ENCODE measurements around the gene CCDC191.

The CCDC191 gene

GRCh38 chr3:114014211-114014610, 42.1 kb downstream of the CCDC191 start:
- H3K36me3 ChIP-seq (ENCODE audit: control insufficient read depth, insufficient read depth, low read length) = no peaks in the 10 kb centered on the region
- no peak for TF ChIP-seq CTCF (IDR thresholded peaks at IDR 0.05)
- no peak overlapping the region for H3K4me2 ChIP-seq (ENCODE audit: low read length)
- H3K27me3 ChIP-seq (ENCODE audit: control insufficient read depth, insufficient read depth, low read length) = no peaks in the 10 kb centered on the region
- H3K4me1 ChIP-seq = no peaks in the 10 kb centered on the region
- H3K9me3 ChIP-seq (ENCODE audit: control insufficient read depth, low read length) = no peaks in the 10 kb centered on the region
- H2AFZ ChIP-seq = no peak overlapping the region
- no peak overlapping the region for H3K27ac ChIP-seq
- H3K79me2 ChIP-seq = no peaks in the 10 kb centered on the region
- H3K9ac ChIP-seq = no peak overlapping the region
- H3K4me3 ChIP-seq (ENCODE audit: low read depth, low read length) = no peak overlapping the region

DNA sequence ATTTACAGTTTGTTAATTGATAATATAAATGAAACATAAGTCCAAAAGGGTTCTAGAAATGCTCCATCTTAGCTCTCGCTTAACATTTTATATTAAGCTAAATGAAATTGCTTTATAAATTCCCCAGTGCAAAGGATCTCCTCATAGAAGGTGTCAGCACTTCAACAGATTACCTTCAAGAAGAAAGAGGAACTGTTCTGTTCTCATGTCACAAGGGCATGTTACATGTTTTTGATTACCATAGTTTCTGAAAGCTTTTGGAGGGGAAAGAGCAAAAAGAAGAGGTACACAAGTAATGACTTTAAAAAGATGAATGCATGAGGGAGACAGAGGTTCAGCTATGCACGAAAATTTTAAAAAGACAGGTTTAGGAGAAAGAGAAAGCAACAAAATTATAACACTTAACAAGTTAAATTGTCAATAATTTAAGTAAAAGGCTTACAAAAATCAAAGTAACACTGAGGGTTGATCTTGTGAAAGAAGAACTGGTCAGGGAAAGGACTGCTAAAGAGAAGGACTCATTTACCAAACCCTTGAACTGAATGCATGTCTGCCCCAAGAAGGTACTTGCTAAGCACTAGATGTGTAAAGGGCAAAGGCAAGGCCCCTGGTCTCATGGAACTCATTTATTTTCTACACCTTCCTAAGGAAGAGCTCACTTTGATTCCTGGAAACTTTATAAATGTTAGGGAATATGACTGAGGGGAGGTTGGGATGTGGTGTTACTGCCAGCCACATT, 45.1 kb downstream of the CCDC191 start:
- Histone ChIP-seq H3K36me3 (ENCODE audit: control insufficient read depth, insufficient read depth, low read length) (no peaks in the 10 kb centered on the region), H3K27me3 (ENCODE audit: control insufficient read depth, insufficient read depth, low read length) (no peaks in the 10 kb centered on the region), H3K9me3 (ENCODE audit: control insufficient read depth, low read length) (no peaks in the 10 kb centered on the region), H3K27ac (no peak overlapping the region), H3K4me1 (no peaks in the 10 kb centered on the region), H3K79me2 (no peaks in the 10 kb centered on the region), H3K4me3 (ENCODE audit: low read depth, low read length) (no peak overlapping the region), H2AFZ (no peak overlapping the region), H3K4me2 (ENCODE audit: low read length) (no peak overlapping the region), H3K9ac (no peak overlapping the region)
- no peak for TF ChIP-seq CTCF (IDR thresholded peaks at IDR 0.05)

GRCh38 chr3:114005481-114005880, 50.8 kb downstream of the CCDC191 start:
- no peaks in the 10 kb centered on the region for H3K27me3 ChIP-seq (ENCODE audit: control insufficient read depth, insufficient read depth, low read length)
- no peaks in the 10 kb centered on the region for H3K36me3 ChIP-seq (ENCODE audit: control insufficient read depth, insufficient read depth, low read length)

DNA sequence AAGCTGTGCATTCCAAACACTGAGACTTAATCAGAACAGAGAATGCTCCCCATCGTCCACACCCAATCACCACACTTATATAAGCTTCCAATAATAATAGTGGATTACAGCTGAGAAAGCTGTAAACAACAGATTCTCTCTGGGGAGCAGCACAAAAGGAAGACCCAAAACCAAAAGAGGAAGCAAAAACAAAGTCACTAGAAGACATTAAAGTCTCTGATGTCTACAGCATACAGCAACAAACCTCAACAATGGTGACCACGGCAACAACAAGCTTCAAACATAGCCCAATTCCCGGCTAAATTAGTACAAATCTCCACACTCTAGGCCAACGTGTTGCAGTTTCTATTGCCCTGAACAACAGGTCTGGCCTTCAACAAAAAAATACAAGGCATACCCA, 70.8 kb downstream of the CCDC191 start:
- Histone ChIP-seq H3K9ac (no peak overlapping the region), H3K27ac (no peak overlapping the region), H3K9me3 (ENCODE audit: control insufficient read depth, low read length) (no peaks in the 10 kb centered on the region), H3K36me3 (ENCODE audit: control insufficient read depth, insufficient read depth, low read length) (no peaks in the 10 kb centered on the region), H2AFZ (no peak overlapping the region), H3K4me3 (ENCODE audit: low read depth, low read length) (no peak overlapping the region), H3K4me2 (ENCODE audit: low read length) (no peak overlapping the region), H3K79me2 (no peaks in the 10 kb centered on the region), H3K4me1 (no peaks in the 10 kb centered on the region), H3K27me3 (ENCODE audit: control insufficient read depth, insufficient read depth, low read length) (no peaks in the 10 kb centered on the region)
- no peak for TF ChIP-seq CTCF (IDR thresholded peaks at IDR 0.05)

More at GRCh38 chr3:114005481-114005880, 50.8 kb downstream of the CCDC191 start:
- no peaks in the 10 kb centered on the region for H3K9me3 ChIP-seq (ENCODE audit: control insufficient read depth, low read length)
- H3K4me1 ChIP-seq = no peaks in the 10 kb centered on the region
- no peak overlapping the region for H3K4me3 ChIP-seq (ENCODE audit: low read depth, low read length)
- no peak overlapping the region for H3K4me2 ChIP-seq (ENCODE audit: low read length)
- no peak overlapping the region for H2AFZ ChIP-seq
- H3K27ac ChIP-seq = no peak overlapping the region
- no peaks in the 10 kb centered on the region for H3K79me2 ChIP-seq
- no peak overlapping the region for H3K9ac ChIP-seq
- TF ChIP-seq CTCF (IDR thresholded peaks at IDR 0.05) = no peak

- TF ChIP-seq CTCF (IDR thresholded peaks at IDR 0.05) = no peak
- no peak overlapping the region for H3K4me2 ChIP-seq (ENCODE audit: low read length)
- no peaks in the 10 kb centered on the region for H3K79me2 ChIP-seq
- H3K9ac ChIP-seq = no peak overlapping the region
- no peak overlapping the region for H3K27ac ChIP-seq
- no peak overlapping the region for H2AFZ ChIP-seq
- no peaks in the 10 kb centered on the region for H3K9me3 ChIP-seq (ENCODE audit: control insufficient read depth, low read length)
- no peaks in the 10 kb centered on the region for H3K36me3 ChIP-seq (ENCODE audit: control insufficient read depth, insufficient read depth, low read length)
- H3K27me3 ChIP-seq (ENCODE audit: control insufficient read depth, insufficient read depth, low read length) = no peaks in the 10 kb centered on the region
- no peak overlapping the region for H3K4me3 ChIP-seq (ENCODE audit: low read depth, low read length)
- H3K4me1 ChIP-seq = no peaks in the 10 kb centered on the region
These were observed 72.8 kb downstream of the CCDC191 start for GRCh38 chr3:113983544-113983943.

All from parathyroid adenoma (tissue), 2 donors.